Lower lobe of right lung (tissue), 2 donors: ENCODE results near the gene TRIP11. TPM values are rescaled to one million over a fixed set of nuclear protein-coding genes. Genes with fewer than 3 reads are reported as not detected.

Experiments used
- ATAC-seq, 2 donors: fragments of 200-7000 bp; cut with Tn5 transposase; one replicate each; pipeline ENCODE4 v1.9.1; 2020 to 2022; ENCODE audit warnings: mild to moderate bottlenecking in 2 of 2, moderate library complexity in 2 of 2
- DNase-seq: peaks from one replicate; pipeline ENCODE4 v3.0.0-alpha.2; 2020
- H3K27ac ChIP-seq: fragments of 200-600 bp; one replicate; pipeline ENCODE4 v1.8.0; 2022
- H3K27me3 ChIP-seq: fragments of 200-600 bp; one replicate; pipeline ENCODE4 v1.8.0; 2022; ENCODE audit warnings: low read depth
- H3K36me3 ChIP-seq: fragments of 200-600 bp; one replicate; pipeline ENCODE4 v1.8.0; 2022; ENCODE audit warnings: mild to moderate bottlenecking
- H3K4me1 ChIP-seq: fragments of 200-600 bp; one replicate; pipeline ENCODE4 v1.8.0; 2022
- H3K4me3 ChIP-seq: fragments of 200-600 bp; one replicate; pipeline ENCODE4 v1.8.0; 2022; ENCODE audit warnings: mild to moderate bottlenecking
- H3K9me3 ChIP-seq: fragments of 200-600 bp; one replicate; pipeline ENCODE4 v1.8.0; 2022
- CTCF ChIP-seq: fragments of 200-600 bp; IDR thresholded peaks from one replicate; pipeline ENCODE4 v1.8.0; 2022; ENCODE audit warnings: antibody characterized with exemption, mild to moderate bottlenecking
- intact Hi-C: fragments of 100-400 bp; cut with DNase I; formaldehyde crosslinking; loops from one replicate; pipeline ENCODE4 v1.11.0; 2022
- total RNA-seq: library from RNA; stranded (reverse); fragmentation: NEBNext Ultra II Directional; extraction: Animal tissue kit (Norgen Biotek cat#: 25700); gene quantifications from one replicate; pipeline ENCODE4 v1.2.1, GENCODE V29; 2021
- donor health status: DM: no; HTN: yes; CAD: no; lungs with severe emphysema.

Gene TRIP11
- total RNA-seq, 1 donor from 2014 or later: 62.6 TPM

DNA sequence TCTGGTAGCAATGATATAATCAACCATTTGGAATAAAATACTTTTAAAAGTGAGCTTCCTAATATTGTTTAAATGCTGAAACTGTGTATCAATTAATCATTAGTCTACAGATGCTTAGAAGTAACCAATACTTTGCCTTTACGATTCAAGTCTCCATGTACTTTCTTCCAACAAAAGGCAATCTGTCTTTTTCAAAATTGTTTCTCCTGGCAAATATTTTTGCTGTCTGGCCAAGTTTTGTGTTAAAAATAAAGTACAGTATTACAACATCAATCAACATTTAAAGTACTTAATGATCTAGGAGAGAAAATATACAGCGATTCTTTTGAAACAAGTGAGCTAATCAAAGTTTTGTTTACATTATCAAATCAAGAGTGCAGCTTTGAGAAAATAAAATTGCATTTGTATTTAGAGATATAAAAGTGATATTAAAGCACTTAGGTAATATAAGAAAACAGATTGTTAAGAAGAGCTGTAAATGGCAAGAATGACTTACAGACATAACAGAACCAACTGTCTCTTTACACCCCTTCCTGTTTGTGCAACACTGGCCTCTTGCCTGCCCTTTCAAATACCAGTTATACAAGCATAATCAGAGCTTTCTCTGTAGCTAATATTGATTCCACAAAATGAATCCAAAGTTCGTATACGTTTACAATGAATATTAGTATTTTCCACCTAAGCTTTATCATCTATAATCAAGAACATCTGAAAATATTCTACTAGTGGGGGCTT, 54.2 kb downstream of the TRIP11 start:
- Histone ChIP-seq H3K27ac (no peak overlapping the region), H3K27me3 (no peaks in the 10 kb centered on the region), H3K9me3 (no peaks in the 10 kb centered on the region), H3K4me1 (peaks cover 22% of the 10 kb centered on the region), H3K4me3 (no peak overlapping the region), H3K36me3 (peaks cover 47% of the 10 kb centered on the region)
- ATAC-seq (peak in 1 of 2 donors; percentile 58), DNase-seq (no peak)
- no peak for TF ChIP-seq CTCF
- intact Hi-C loops: no loop called here

- DNase-seq (no peak), ATAC-seq (no peak)
- Histone ChIP-seq H3K4me1 (peaks cover 28% of the 10 kb centered on the region), H3K27me3 (no peaks in the 10 kb centered on the region), H3K9me3 (no peaks in the 10 kb centered on the region), H3K4me3 (no peak overlapping the region), H3K27ac (no peak overlapping the region), H3K36me3 (peaks cover 42% of the 10 kb centered on the region)
- no peak for TF ChIP-seq CTCF
- intact Hi-C loops: no loop called here
Measured at GRCh38 chr14:91985008-91985407, 54.9 kb downstream of the TRIP11 start.

- intact Hi-C loops: no loop called here
- DNase-seq: no peak
- no peak overlapping the region for H3K27ac ChIP-seq
- H3K4me1 ChIP-seq: peaks cover 29% of the 10 kb centered on the region
- no peaks in the 10 kb centered on the region for H3K9me3 ChIP-seq
- peaks cover 29% of the 10 kb centered on the region for H3K36me3 ChIP-seq
- no peak for TF ChIP-seq CTCF
- H3K27me3 ChIP-seq: no peaks in the 10 kb centered on the region
- no peak for ATAC-seq
- no peak overlapping the region for H3K4me3 ChIP-seq
Measured at GRCh38 chr14:91983588-91983987, 56.3 kb downstream of the TRIP11 start.

DNA sequence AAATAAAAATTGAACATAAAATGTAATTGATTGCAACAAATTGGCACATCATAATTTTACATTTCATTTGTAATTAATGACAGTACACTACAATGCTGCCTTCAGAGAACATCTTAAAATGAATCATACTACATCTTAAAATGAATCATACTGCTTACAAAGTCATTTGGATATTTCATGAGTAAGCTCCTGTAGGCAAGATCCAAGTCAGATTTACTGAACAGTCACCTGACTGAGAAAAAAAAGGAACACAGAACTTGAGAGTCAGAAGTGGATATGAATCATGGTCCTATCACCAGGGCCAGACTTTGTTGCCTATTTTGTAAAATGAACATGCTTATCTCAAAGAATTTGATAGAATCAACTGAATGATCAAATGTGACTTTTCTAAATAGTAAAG, 59.7 kb downstream of the TRIP11 start:
- peaks cover 28% of the 10 kb centered on the region for H3K36me3 ChIP-seq
- TF ChIP-seq CTCF: no peak
- intact Hi-C loops: no loop called here
- H3K27ac ChIP-seq: no peak overlapping the region
- no peaks in the 10 kb centered on the region for H3K27me3 ChIP-seq
- no peaks in the 10 kb centered on the region for H3K9me3 ChIP-seq
- DNase-seq: no peak
- H3K4me3 ChIP-seq: no peak overlapping the region
- peaks cover 14% of the 10 kb centered on the region for H3K4me1 ChIP-seq
- peak; percentile 66 to 78 for ATAC-seq

GRCh38 chr14:91977884-91978283, 62.0 kb downstream of the TRIP11 start:
- no peak for TF ChIP-seq CTCF
- H3K36me3 ChIP-seq: peaks cover 41% of the 10 kb centered on the region
- ATAC-seq: no peak
- no peak overlapping the region for H3K4me3 ChIP-seq
- H3K4me1 ChIP-seq: peaks cover 7% of the 10 kb centered on the region
- H3K9me3 ChIP-seq: no peaks in the 10 kb centered on the region
- intact Hi-C loops: no loop called here
- no peaks in the 10 kb centered on the region for H3K27me3 ChIP-seq
- DNase-seq: no peak
- H3K27ac ChIP-seq: no peak overlapping the region
